ENCODE measurements around the gene VPS54. TPM values are rescaled to one million over a fixed set of nuclear protein-coding genes. Genes with fewer than 3 reads are reported as not detected.

The VPS54 gene
- polyA plus RNA-seq, 1 donor (not counting 4 experiments of a cell fraction or from before 2014, with no cell fraction given): 18.2 TPM

DNA sequence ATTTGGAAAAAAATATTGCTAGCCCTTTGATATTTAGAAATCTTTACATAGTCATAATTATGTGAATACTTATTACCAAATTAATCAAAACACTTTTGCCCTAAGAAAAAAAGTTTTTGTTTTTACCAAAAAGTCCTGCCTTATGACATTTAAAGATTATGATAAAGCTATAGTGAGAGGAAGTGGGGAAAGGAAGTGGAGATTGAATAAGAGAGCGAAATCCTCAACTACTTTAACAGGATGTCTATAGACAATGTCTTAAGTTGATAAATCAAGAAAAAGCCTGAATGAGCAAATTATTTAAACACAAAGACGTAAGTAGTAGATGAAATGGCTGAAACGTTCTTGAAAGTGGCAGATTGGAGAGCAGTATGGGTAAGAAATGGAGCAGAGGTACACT is 20.9 kb upstream of the VPS54 start:
- H3K9ac ChIP-seq (ENCODE audit: control insufficient read depth, extremely low read depth, insufficient read depth, low read length): no peak overlapping the region
- dilution Hi-C loops (cut with MboI; ENCODE audit: extremely low pct_ligation_motif_present, low sequenced_read_pairs): no loop called here

DNA sequence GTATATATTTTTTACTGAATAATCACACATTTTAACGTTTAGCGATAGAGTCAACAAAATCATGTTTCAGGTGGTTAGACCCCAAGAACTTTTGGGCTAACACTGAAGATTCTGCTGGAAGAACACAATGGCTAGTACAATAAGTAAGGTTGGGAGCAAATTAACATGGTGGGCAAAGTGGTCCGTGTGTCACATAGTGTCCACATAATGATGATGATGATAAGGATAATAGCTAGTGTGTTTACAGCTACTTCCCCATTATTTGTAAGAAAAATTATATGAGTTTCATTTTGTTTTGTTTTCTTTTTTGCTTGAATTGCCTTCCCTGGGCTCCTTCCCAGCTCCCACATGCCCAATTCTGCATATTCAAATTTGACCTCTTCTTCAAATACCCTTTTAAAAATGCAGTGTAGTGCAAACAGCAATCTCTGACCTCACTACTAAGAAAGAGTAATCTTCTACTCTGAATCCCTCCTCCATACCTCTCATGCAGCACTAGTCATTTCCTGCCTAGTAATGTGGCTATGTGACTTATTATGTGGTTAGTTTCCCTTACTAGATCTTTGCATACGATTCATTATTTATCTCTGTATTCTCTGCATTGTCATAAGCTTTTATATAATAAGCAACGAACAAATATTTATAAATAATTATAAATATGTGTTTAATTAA is 16.9 kb upstream of the VPS54 start:
- H3K4me2 ChIP-seq (ENCODE audit: control insufficient read depth, extremely low read depth, insufficient read depth, low read depth, low read length): peak overlapping the region; percentile 11
- no peaks in the 10 kb centered on the region for H3K27me3 ChIP-seq (ENCODE audit: control insufficient read depth, extremely low read depth, insufficient read depth, low read length)
- H3K9me1 ChIP-seq (ENCODE audit: control insufficient read depth, extremely low read depth, insufficient read depth, low read length): no peaks in the 10 kb centered on the region
- H3K27ac ChIP-seq (ENCODE audit: control insufficient read depth, insufficient read depth, low read length): no peak overlapping the region
- no peaks in the 10 kb centered on the region for H3K79me2 ChIP-seq (ENCODE audit: control insufficient read depth, insufficient read depth, low read length)
- no peaks in the 10 kb centered on the region for H4K20me1 ChIP-seq (ENCODE audit: control insufficient read depth, extremely low read depth, insufficient read depth, low read length)
- no peak overlapping the region for H3K9ac ChIP-seq (ENCODE audit: control insufficient read depth, extremely low read depth, insufficient read depth, low read length)
- no peak overlapping the region for H2AFZ ChIP-seq (ENCODE audit: control insufficient read depth, low read length)
- FAIRE-seq (peak; percentile 82), DNase-seq (ENCODE audit: low read depth, low spot score) (no peak)
- no peaks in the 10 kb centered on the region for H3K9me3 ChIP-seq (ENCODE audit: control insufficient read depth, low read depth, low read length)
- H3K4me3 ChIP-seq (ENCODE audit: control insufficient read depth in 2 of 3, extremely low read depth in 1 of 3, insufficient read depth in 2 of 3, low read depth in 1 of 3, low read length in 3 of 3): no peak overlapping the region
- H3K36me3 ChIP-seq (ENCODE audit: control insufficient read depth in 2 of 2, extremely low read depth in 1 of 2, insufficient read depth in 2 of 2, low read length in 2 of 2): no peaks in the 10 kb centered on the region
- H3K4me1 ChIP-seq (ENCODE audit: control insufficient read depth, extremely low read depth, insufficient read depth, low read length): peaks cover 9% of the 10 kb centered on the region
- dilution Hi-C loops (cut with MboI; ENCODE audit: extremely low pct_ligation_motif_present, low sequenced_read_pairs): no loop called here
- TF ChIP-seq EZH2 (IDR thresholded peaks at IDR 0.05; ENCODE audit: low read length): no peak
- TF ChIP-seq, protein P1, sequence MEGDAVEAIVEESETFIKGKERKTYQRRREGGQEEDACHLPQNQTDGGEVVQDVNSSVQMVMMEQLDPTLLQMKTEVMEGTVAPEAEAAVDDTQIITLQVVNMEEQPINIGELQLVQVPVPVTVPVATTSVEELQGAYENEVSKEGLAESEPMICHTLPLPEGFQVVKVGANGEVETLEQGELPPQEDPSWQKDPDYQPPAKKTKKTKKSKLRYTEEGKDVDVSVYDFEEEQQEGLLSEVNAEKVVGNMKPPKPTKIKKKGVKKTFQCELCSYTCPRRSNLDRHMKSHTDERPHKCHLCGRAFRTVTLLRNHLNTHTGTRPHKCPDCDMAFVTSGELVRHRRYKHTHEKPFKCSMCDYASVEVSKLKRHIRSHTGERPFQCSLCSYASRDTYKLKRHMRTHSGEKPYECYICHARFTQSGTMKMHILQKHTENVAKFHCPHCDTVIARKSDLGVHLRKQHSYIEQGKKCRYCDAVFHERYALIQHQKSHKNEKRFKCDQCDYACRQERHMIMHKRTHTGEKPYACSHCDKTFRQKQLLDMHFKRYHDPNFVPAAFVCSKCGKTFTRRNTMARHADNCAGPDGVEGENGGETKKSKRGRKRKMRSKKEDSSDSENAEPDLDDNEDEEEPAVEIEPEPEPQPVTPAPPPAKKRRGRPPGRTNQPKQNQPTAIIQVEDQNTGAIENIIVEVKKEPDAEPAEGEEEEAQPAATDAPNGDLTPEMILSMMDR (optimal IDR thresholded peaks at IDR 0.05 in 1 of 3, IDR thresholded peaks at IDR 0.05 in 1 of 3, conservative IDR thresholded peaks at IDR 0.05 in 1 of 3; ENCODE audit: extremely low read depth in 1 of 3, insufficient read depth in 2 of 3, low read length in 3 of 3): no peak

More for the DNA sequence above, 20.9 kb upstream of the VPS54 start:
- no peak for FAIRE-seq
- H3K27ac ChIP-seq (ENCODE audit: control insufficient read depth, insufficient read depth, low read length): no peak overlapping the region
- H3K9me3 ChIP-seq (ENCODE audit: control insufficient read depth, low read depth, low read length): no peaks in the 10 kb centered on the region
- H3K9me1 ChIP-seq (ENCODE audit: control insufficient read depth, extremely low read depth, insufficient read depth, low read length): no peaks in the 10 kb centered on the region
- peaks cover 9% of the 10 kb centered on the region for H3K4me1 ChIP-seq (ENCODE audit: control insufficient read depth, extremely low read depth, insufficient read depth, low read length)
- DNase-seq (ENCODE audit: low read depth, low spot score): no peak
- no peak overlapping the region for H3K4me3 ChIP-seq (ENCODE audit: control insufficient read depth in 2 of 3, extremely low read depth in 1 of 3, insufficient read depth in 2 of 3, low read depth in 1 of 3, low read length in 3 of 3)
- peak overlapping the region; percentile 70 for H2AFZ ChIP-seq (ENCODE audit: control insufficient read depth, low read length)
- no peak for TF ChIP-seq EZH2 (IDR thresholded peaks at IDR 0.05; ENCODE audit: low read length)
- TF ChIP-seq, protein P1 (optimal IDR thresholded peaks at IDR 0.05 in 1 of 3, IDR thresholded peaks at IDR 0.05 in 1 of 3, conservative IDR thresholded peaks at IDR 0.05 in 1 of 3; ENCODE audit: extremely low read depth in 1 of 3, insufficient read depth in 2 of 3, low read length in 3 of 3): no peak
- H3K4me2 ChIP-seq (ENCODE audit: control insufficient read depth, extremely low read depth, insufficient read depth, low read depth, low read length): no peak overlapping the region
- H3K27me3 ChIP-seq (ENCODE audit: control insufficient read depth, extremely low read depth, insufficient read depth, low read length): no peaks in the 10 kb centered on the region
- no peaks in the 10 kb centered on the region for H3K79me2 ChIP-seq (ENCODE audit: control insufficient read depth, insufficient read depth, low read length)
- H4K20me1 ChIP-seq (ENCODE audit: control insufficient read depth, extremely low read depth, insufficient read depth, low read length): no peaks in the 10 kb centered on the region
- no peaks in the 10 kb centered on the region for H3K36me3 ChIP-seq (ENCODE audit: control insufficient read depth in 2 of 2, extremely low read depth in 1 of 2, insufficient read depth in 2 of 2, low read length in 2 of 2)
